ENCODE results near the gene CDH23. TPM values are rescaled to one million over a fixed set of nuclear protein-coding genes. Genes with fewer than 3 reads are reported as not detected.

The CDH23 gene
- total RNA-seq, 1 experiment from 2014 or later: 0.02 TPM

- no peak overlapping the region for H3K27ac Mint-ChIP-seq (ENCODE audit: low read depth, unreplicated experiment)
- H3K9me3 Mint-ChIP-seq (ENCODE audit: unreplicated experiment): no peaks in the 10 kb centered on the region
- peaks cover 8% of the 10 kb centered on the region for H3K4me1 Mint-ChIP-seq (ENCODE audit: insufficient read depth, unreplicated experiment)
- no peak overlapping the region for H3K4me3 Mint-ChIP-seq (ENCODE audit: unreplicated experiment)
- no peak for DNase-seq (ENCODE audit: unreplicated experiment)
- intact Hi-C loops (cut with micrococcal nuclease): no loop called here
- peaks cover 3% of the 10 kb centered on the region for H3K27me3 Mint-ChIP-seq (ENCODE audit: insufficient read depth, unreplicated experiment)
- no TSS peak for BruUV-seq (replicated peaks)
- ChIA-PET CTCF (no interaction called here), POLR2A (no interaction called here)
- no peaks in the 10 kb centered on the region for H3K36me3 Mint-ChIP-seq (ENCODE audit: insufficient read depth, unreplicated experiment)
- TF ChIP-seq, protein P1, sequence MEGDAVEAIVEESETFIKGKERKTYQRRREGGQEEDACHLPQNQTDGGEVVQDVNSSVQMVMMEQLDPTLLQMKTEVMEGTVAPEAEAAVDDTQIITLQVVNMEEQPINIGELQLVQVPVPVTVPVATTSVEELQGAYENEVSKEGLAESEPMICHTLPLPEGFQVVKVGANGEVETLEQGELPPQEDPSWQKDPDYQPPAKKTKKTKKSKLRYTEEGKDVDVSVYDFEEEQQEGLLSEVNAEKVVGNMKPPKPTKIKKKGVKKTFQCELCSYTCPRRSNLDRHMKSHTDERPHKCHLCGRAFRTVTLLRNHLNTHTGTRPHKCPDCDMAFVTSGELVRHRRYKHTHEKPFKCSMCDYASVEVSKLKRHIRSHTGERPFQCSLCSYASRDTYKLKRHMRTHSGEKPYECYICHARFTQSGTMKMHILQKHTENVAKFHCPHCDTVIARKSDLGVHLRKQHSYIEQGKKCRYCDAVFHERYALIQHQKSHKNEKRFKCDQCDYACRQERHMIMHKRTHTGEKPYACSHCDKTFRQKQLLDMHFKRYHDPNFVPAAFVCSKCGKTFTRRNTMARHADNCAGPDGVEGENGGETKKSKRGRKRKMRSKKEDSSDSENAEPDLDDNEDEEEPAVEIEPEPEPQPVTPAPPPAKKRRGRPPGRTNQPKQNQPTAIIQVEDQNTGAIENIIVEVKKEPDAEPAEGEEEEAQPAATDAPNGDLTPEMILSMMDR (IDR thresholded peaks at IDR 0.05; ENCODE audit: unreplicated experiment): no peak
Observed at GRCh38 chr10:71533936-71534335, 137.2 kb downstream of the CDH23 start.

- peaks cover 9% of the 10 kb centered on the region for H3K27me3 Mint-ChIP-seq (ENCODE audit: insufficient read depth, unreplicated experiment)
- DNase-seq (ENCODE audit: unreplicated experiment): no peak
- POLR2A ChIA-PET: no interaction called here
Observed at GRCh38 chr10:71534568-71535194, 138.0 kb downstream of the CDH23 start.

DNA sequence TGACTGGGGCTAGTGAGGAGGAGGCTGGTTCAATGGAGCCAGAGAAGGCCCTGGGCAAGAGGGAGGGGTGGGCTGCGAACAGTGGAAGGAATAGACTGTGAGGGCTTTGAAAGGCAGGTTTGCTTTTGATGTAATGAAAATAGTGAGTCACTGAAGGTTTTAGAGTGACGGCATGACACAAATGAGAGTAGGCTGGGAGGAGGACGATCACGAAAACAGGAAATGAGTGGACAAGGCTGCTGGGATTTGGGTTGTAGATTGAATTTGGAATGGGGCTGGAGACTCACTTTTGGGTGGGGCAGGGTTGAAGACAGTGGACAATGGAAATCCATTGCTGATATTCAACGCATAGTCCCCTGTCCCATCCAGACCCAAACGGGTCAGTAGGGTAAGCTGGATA is 139.6 kb downstream of the CDH23 start:
- no peak overlapping the region for H3K27ac Mint-ChIP-seq (ENCODE audit: low read depth, unreplicated experiment)
- H3K4me1 Mint-ChIP-seq (ENCODE audit: insufficient read depth, unreplicated experiment): peaks cover 8% of the 10 kb centered on the region
- H3K9me3 Mint-ChIP-seq (ENCODE audit: unreplicated experiment): no peaks in the 10 kb centered on the region
- no peaks in the 10 kb centered on the region for H3K36me3 Mint-ChIP-seq (ENCODE audit: insufficient read depth, unreplicated experiment)
- H3K4me3 Mint-ChIP-seq (ENCODE audit: unreplicated experiment): no peak overlapping the region
- DNase-seq (ENCODE audit: unreplicated experiment): no peak
- BruUV-seq (replicated peaks): no TSS peak
- TF ChIP-seq, protein P1 (IDR thresholded peaks at IDR 0.05; ENCODE audit: unreplicated experiment): no peak
- H3K27me3 Mint-ChIP-seq (ENCODE audit: insufficient read depth, unreplicated experiment): peaks cover 9% of the 10 kb centered on the region
- intact Hi-C loops (cut with micrococcal nuclease): no loop called here
- CTCF ChIA-PET: no interaction called here
- POLR2A ChIA-PET: no interaction called here

More at GRCh38 chr10:71534568-71535194, 138.0 kb downstream of the CDH23 start:
- Mint-ChIP-seq H3K9me3 (ENCODE audit: unreplicated experiment) (no peaks in the 10 kb centered on the region), H3K36me3 (ENCODE audit: insufficient read depth, unreplicated experiment) (no peaks in the 10 kb centered on the region), H3K4me1 (ENCODE audit: insufficient read depth, unreplicated experiment) (peaks cover 8% of the 10 kb centered on the region), H3K27ac (ENCODE audit: low read depth, unreplicated experiment) (no peak overlapping the region), H3K4me3 (ENCODE audit: unreplicated experiment) (no peak overlapping the region)
- BruUV-seq (replicated peaks): no TSS peak
- intact Hi-C loops (cut with micrococcal nuclease): no loop called here
- TF ChIP-seq, protein P1 (IDR thresholded peaks at IDR 0.05; ENCODE audit: unreplicated experiment): no peak
- CTCF ChIA-PET: interaction anchor here (0.6 kb wide), 1 partner anchor 542 kb away, joined by 4 read pairs; no protein-coding TSS in a partner anchor

GRCh38 chr10:71537125-71537524 is 140.4 kb downstream of the CDH23 start:
- H3K36me3 Mint-ChIP-seq (ENCODE audit: insufficient read depth, unreplicated experiment): no peaks in the 10 kb centered on the region
- no TSS peak for BruUV-seq (replicated peaks)
- POLR2A ChIA-PET: interaction anchor here (0.6 kb wide), 1 partner anchor 289 kb away, joined by 3 read pairs; no protein-coding TSS in a partner anchor

More at GRCh38 chr10:71537125-71537524, 140.4 kb downstream of the CDH23 start:
- H3K4me3 Mint-ChIP-seq (ENCODE audit: unreplicated experiment): no peak overlapping the region
- peaks cover 8% of the 10 kb centered on the region for H3K4me1 Mint-ChIP-seq (ENCODE audit: insufficient read depth, unreplicated experiment)
- CTCF ChIA-PET: no interaction called here
- H3K27me3 Mint-ChIP-seq (ENCODE audit: insufficient read depth, unreplicated experiment): peaks cover 9% of the 10 kb centered on the region
- TF ChIP-seq, protein P1 (IDR thresholded peaks at IDR 0.05; ENCODE audit: unreplicated experiment): no peak
- no peak overlapping the region for H3K27ac Mint-ChIP-seq (ENCODE audit: low read depth, unreplicated experiment)
- intact Hi-C loops (cut with micrococcal nuclease): no loop called here
- H3K9me3 Mint-ChIP-seq (ENCODE audit: unreplicated experiment): no peaks in the 10 kb centered on the region
- no peak for DNase-seq (ENCODE audit: unreplicated experiment)
